CD4-positive, CD25-positive, alpha-beta regulatory T cell (primary cell): ENCODE measurements around the gene ZCWPW2. TPM values are rescaled to one million over a fixed set of nuclear protein-coding genes. Genes with fewer than 3 reads are reported as not detected.

Experiments used
- ATAC-seq, 2 donors: fragments of 150-1000 bp; cut with Tn5 transposase; one replicate each; pipeline ENCODE4 v1.10.0; 2021; ENCODE audit warnings: low read depth in 2 of 2, moderate number of reproducible peaks in 2 of 2, moderate library complexity in 1 of 2
- DNase-seq, 3 donors: peaks; one replicate each; pipeline versions ENCODE4 v3.0.0 to v3.0.0-alpha.2; 2012 to 2022; ENCODE audit warnings: mixed read lengths in 1 of 3
- H3K27ac ChIP-seq: one replicate; pipeline ENCODE4 v1.7.0; 2013; ENCODE audit warnings: mild to moderate bottlenecking, low read length; ENCODE audit not compliant: insufficient read depth, poor library complexity, severe bottlenecking
- H3K27me3 ChIP-seq: one replicate; pipeline ENCODE4 v1.7.0; 2013; ENCODE audit warnings: low read length; ENCODE audit not compliant: control insufficient read depth, insufficient read depth
- H3K36me3 ChIP-seq: one replicate; pipeline ENCODE4 v1.7.0; 2013; ENCODE audit warnings: mild to moderate bottlenecking, low read length, moderate library complexity; ENCODE audit not compliant: control insufficient read depth, insufficient read depth
- H3K4me1 ChIP-seq: 2 replicates; pipeline ENCODE4 v1.7.0; 2013; ENCODE audit warnings: mild to moderate bottlenecking, low read length; ENCODE audit not compliant: insufficient read depth, control insufficient read depth, poor library complexity, severe bottlenecking
- H3K4me3 ChIP-seq: one replicate; pipeline ENCODE4 v1.7.0; 2013; ENCODE audit warnings: low read depth, mild to moderate bottlenecking, low read length, moderate library complexity
- H3K9me3 ChIP-seq, 2 experiments: 1 replicate in 1 of 2; 2 replicates in 1 of 2; pipeline ENCODE4 v1.7.0; 2013; ENCODE audit warnings: low read length in 2 of 2, mild to moderate bottlenecking in 1 of 2, moderate library complexity in 1 of 2; ENCODE audit not compliant: control insufficient read depth in 2 of 2
- H3K27ac Mint-ChIP-seq, 3 donors: one replicate each; pipeline ENCODE4 v1.8.0; 2020 to 2022; ENCODE audit warnings: mild to moderate bottlenecking in 3 of 3, mixed read lengths in 3 of 3, moderate library complexity in 2 of 3
- H3K27me3 Mint-ChIP-seq: one replicate; pipeline ENCODE4 v1.8.0; 2022; ENCODE audit warnings: mild to moderate bottlenecking, mixed read lengths
- H3K36me3 Mint-ChIP-seq: one replicate; pipeline ENCODE4 v1.8.0; 2020; ENCODE audit warnings: mixed read lengths
- H3K4me1 Mint-ChIP-seq, 4 donors: one replicate each; pipeline ENCODE4 v1.8.0; 2020 to 2022; ENCODE audit warnings: mixed read lengths in 4 of 4, mild to moderate bottlenecking in 1 of 4
- H3K4me3 Mint-ChIP-seq, 4 donors: one replicate each; pipeline ENCODE4 v1.8.0; 2020 to 2022; ENCODE audit warnings: mild to moderate bottlenecking in 4 of 4, mixed read lengths in 4 of 4, moderate library complexity in 3 of 4
- H3K9me3 Mint-ChIP-seq, 7 donors: one replicate each; pipeline ENCODE4 v1.8.0; 2020 to 2022; ENCODE audit warnings: mixed read lengths in 7 of 7, mild to moderate bottlenecking in 3 of 7, moderate library complexity in 2 of 7
- polyA plus RNA-seq, 4 donors: library from polyadenylated mRNA; unstranded; fragments of 300-500 nt; fragmentation: Illumina TruSeq; gene quantifications; one replicate each; pipeline ENCODE4 v1.2.3, GENCODE V29; 2021
- total RNA-seq: library from RNA; stranded (reverse); gene quantifications from one replicate; pipeline ENCODE4 v1.2.3, GENCODE V29; 2022

The ZCWPW2 gene, protein sequence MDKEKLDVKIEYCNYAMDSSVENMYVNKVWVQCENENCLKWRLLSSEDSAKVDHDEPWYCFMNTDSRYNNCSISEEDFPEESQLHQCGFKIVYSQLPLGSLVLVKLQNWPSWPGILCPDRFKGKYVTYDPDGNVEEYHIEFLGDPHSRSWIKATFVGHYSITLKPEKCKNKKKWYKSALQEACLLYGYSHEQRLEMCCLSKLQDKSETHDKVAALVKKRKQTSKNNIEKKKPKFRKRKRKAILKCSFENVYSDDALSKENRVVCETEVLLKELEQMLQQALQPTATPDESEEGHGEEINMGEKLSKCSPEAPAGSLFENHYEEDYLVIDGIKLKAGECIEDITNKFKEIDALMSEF
- total RNA-seq (0.37 TPM), polyA plus RNA-seq (1 to 10 TPM in 1 of 4 donors, under 1 TPM in 3; 0.70 to 1.2 (median 0.97) TPM)

DNA sequence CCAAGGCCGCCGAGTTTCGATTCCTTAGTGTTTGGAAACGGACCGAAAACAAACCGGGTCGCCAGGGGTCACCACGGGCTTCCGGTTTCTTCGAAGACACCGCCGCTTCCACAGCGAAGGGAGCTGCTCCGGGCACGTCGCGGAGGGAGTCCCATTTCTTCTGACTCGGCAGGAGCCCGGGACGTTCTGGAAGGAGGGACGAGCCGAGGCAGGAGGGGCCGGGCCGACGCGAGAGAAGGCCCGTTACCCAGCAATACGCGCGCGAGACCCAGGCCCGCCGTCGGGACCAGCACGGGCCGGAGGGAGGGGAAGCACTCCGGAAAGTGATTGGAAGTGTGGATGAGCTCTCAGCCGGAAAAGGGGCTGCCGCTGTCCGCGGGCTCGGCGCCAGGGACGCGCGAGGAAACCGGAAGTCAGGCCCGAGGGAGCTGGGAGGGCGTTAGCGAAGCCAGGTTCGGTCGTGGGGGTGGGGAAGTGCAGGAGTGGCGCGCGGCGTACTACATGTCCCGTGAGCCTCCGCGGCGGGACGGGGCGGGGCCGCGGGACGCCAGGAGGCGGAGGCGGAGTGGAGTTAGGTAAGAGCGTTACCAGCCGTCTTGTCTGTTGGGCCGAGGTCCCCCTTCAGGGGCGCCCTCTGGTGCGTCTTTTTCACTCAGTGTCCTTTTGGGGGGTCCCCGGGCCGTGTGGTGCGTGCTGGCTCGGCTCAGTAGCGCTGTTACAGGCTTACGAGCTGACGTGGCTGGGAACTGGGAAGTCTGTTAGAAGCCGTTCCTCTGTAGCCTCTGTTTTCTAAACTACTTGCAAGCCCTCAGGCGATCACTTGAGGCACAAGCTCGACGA is at the start of gene ZCWPW2, which contains the start of gene AZI2:
ZCWPW2 (plus strand) TSS at position 93 of the 840 bp plus-strand sequence. CDS start 64,348 bp downstream, outside the sequence.
AZI2 (minus strand) TSS at position 196 of the 840 bp plus-strand sequence. CDS start 8,207 bp downstream, outside the sequence.
- Mint-ChIP-seq H3K36me3 (peaks cover 11% of the 10 kb centered on the region), H3K27ac (peak within 1 kb of the TSS; percentile 76 to 99 (median 98)), H3K4me1 (peaks cover 12 to 59% (median 47%) of the 10 kb centered on the region in 4 donors), H3K9me3 (peaks cover 0 to 9% (median 5%) of the 10 kb centered on the region in 7 donors), H3K4me3 (peak within 1 kb of the TSS; percentile 98 to 99 (median 98)), H3K27me3 (no peaks in the 10 kb centered on the region)
- Histone ChIP-seq H3K4me3 (peak within 1 kb of the TSS; percentile 93), H3K36me3 (peaks cover 4% of the 10 kb centered on the region), H3K27me3 (no peaks in the 10 kb centered on the region), H3K4me1 (peaks cover 33% of the 10 kb centered on the region), H3K27ac (peak within 1 kb of the TSS; percentile 94), H3K9me3 (peaks cover 4 to 10% of the 10 kb centered on the region in 2 experiments)
- ATAC-seq (peak; percentile 91 to 94), DNase-seq (peak; percentile 87 to 97 (median 92))

DNA sequence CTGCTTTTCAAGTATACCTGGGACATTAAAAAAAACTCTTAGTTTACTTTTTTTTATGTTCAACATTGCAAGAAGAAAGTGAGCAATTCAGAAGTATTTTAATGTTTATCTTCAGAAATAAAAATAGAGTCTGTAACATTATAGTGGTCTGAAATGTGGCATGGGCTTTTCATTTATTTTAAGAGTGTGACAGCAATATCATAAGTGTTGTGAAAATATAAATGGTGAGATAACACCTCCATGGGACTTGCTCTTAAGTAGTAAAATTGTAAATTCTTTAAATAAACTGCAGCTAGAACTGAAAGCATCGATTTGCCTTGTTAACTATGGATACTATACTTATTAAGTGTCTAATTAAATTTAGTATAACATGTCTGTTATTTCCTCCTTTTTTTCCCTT is 48.8 kb upstream of the ZCWPW2 start:
- Histone ChIP-seq H3K36me3 (no peaks in the 10 kb centered on the region), H3K4me3 (no peak overlapping the region), H3K27me3 (no peaks in the 10 kb centered on the region), H3K4me1 (no peaks in the 10 kb centered on the region), H3K9me3 (no peaks in the 10 kb centered on the region), H3K27ac (no peak overlapping the region)
- Mint-ChIP-seq H3K27me3 (no peaks in the 10 kb centered on the region), H3K4me1 (peaks cover 7 to 19% (median 14%) of the 10 kb centered on the region in 4 donors), H3K27ac (no peak overlapping the region), H3K4me3 (no peak overlapping the region), H3K9me3 (no peaks in the 10 kb centered on the region), H3K36me3 (peaks cover 4% of the 10 kb centered on the region)
- no peak for DNase-seq
- no peak for ATAC-seq

DNA sequence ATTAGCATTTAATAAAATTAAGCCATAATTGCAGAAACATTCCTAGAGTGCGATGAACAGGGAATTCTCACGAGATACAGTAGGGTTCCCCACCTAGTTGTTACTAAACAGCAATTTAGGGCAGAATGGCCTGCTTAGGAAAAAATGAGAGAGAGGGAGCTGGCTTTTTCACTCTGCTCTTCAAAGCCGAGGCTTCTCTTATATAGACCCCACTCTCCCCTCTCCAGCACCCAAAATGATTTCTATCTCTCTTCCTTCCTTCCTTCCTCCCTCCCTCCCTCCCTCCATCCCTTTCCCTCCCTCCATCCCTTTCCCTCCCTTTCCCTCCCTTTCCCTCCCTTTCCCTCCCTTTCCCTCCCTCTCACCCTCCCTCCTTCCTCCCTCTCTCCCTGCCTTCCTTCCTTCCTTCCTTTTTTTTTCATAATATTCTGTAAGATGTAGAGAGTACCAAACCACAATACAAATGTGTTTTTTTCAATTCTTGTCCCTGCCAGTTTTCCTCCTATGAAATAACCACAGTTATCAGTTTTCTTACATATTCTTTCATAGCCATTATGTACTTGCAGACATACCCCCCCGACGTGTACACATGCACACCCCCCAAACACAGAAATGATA is 48.1 kb upstream of the ZCWPW2 start:
- ATAC-seq (no peak), DNase-seq (no peak)
- H3K4me3 ChIP-seq: no peak overlapping the region
- no peaks in the 10 kb centered on the region for H3K4me1 ChIP-seq
- no peak overlapping the region for H3K27ac ChIP-seq
- Mint-ChIP-seq H3K4me3 (no peak overlapping the region), H3K9me3 (no peaks in the 10 kb centered on the region), H3K27me3 (no peaks in the 10 kb centered on the region), H3K36me3 (peaks cover 4% of the 10 kb centered on the region), H3K27ac (no peak overlapping the region), H3K4me1 (peaks cover 4 to 12% (median 9%) of the 10 kb centered on the region in 4 donors)
- no peaks in the 10 kb centered on the region for H3K27me3 ChIP-seq
- H3K9me3 ChIP-seq: no peaks in the 10 kb centered on the region
- H3K36me3 ChIP-seq: no peaks in the 10 kb centered on the region

DNA sequence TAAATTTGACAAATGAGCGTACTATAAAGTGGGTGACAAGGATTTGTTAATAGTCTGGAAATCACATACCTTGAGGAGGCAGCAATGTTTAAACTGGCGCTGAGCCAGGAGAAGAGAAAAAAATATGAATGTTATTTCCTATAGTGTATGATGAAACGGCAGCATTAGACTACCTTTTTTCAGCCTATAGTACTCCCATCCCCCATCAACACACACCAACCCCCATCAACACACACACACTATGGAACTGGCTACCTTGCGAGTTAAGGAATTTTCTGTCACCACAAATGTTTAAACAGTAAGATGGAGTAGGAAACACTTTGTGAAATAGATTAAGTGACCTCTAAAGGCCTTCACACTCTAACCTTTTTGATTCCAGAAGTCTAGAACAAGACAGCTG is 46.8 kb upstream of the ZCWPW2 start:
- DNase-seq: no peak
- peaks cover 8% of the 10 kb centered on the region for H3K36me3 Mint-ChIP-seq
- no peak overlapping the region for H3K27ac ChIP-seq
- no peak overlapping the region for H3K4me3 Mint-ChIP-seq
- H3K27ac Mint-ChIP-seq: no peak overlapping the region
- peaks cover 0 to 1% (median 0%) of the 10 kb centered on the region in 7 donors for H3K9me3 Mint-ChIP-seq
- H3K27me3 Mint-ChIP-seq: no peaks in the 10 kb centered on the region
- no peak overlapping the region for H3K4me3 ChIP-seq
- H3K36me3 ChIP-seq: no peaks in the 10 kb centered on the region
- H3K4me1 ChIP-seq: no peaks in the 10 kb centered on the region
- no peaks in the 10 kb centered on the region for H3K27me3 ChIP-seq
- ATAC-seq: no peak
- no peaks in the 10 kb centered on the region for H3K9me3 ChIP-seq
- peaks cover 4 to 7% (median 5%) of the 10 kb centered on the region in 4 donors for H3K4me1 Mint-ChIP-seq

DNA sequence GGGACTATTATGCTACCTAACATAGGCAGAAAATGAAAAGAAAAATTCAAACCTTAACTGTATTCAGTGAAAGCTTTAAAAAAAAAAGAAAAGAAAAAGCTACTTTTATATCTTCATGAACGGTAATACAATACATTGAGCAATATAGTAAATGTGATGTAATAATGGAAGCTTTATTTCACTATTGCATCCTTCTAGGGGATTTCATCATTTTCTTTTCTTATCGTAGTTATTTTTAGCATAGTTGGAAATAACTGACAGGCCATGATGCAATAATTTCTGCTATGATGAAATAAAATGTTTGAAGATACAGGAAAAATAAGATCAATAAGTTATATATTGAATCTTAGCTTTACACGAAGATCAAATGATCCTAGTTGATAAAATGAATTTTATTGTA is 40.3 kb upstream of the ZCWPW2 start:
- Histone ChIP-seq H3K4me1 (no peaks in the 10 kb centered on the region), H3K9me3 (no peaks in the 10 kb centered on the region), H3K36me3 (no peaks in the 10 kb centered on the region), H3K4me3 (no peak overlapping the region), H3K27me3 (no peaks in the 10 kb centered on the region), H3K27ac (no peak overlapping the region)
- Mint-ChIP-seq H3K36me3 (peaks cover 13% of the 10 kb centered on the region), H3K27me3 (no peaks in the 10 kb centered on the region), H3K27ac (peak overlapping the region in 2 of 3 donors; percentile 1 to 7), H3K4me1 (peaks cover 0 to 16% (median 4%) of the 10 kb centered on the region in 4 donors), H3K9me3 (peaks cover 0 to 1% (median 0%) of the 10 kb centered on the region in 7 donors), H3K4me3 (no peak overlapping the region)
- no peak for ATAC-seq
- DNase-seq: no peak

DNA sequence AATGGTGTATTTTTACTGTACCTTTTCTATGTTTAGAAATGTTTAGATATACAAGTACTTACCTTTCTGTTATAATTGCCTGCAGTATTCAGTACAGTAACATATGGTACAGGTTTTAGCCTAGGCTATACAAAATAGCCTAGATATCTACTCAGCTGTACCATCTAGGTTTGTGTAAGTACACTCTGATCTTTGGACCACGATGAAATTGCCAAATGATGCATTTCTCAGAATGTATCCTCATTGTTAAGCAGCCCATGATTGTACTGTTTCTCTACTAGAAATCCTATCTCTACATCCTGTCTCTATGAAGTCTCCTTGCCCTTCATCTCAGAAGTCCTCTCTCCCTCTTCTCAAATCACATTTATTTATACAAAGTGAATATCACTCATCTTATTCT is 32.8 kb upstream of the ZCWPW2 start:
- peaks cover 5% of the 10 kb centered on the region for H3K36me3 Mint-ChIP-seq
- Histone ChIP-seq H3K4me3 (no peak overlapping the region), H3K27ac (no peak overlapping the region), H3K27me3 (no peaks in the 10 kb centered on the region), H3K9me3 (no peaks in the 10 kb centered on the region), H3K4me1 (no peaks in the 10 kb centered on the region), H3K36me3 (peaks cover 6% of the 10 kb centered on the region)
- peak overlapping the region in 1 of 3 donors; percentile 55 for H3K27ac Mint-ChIP-seq
- H3K27me3 Mint-ChIP-seq: no peaks in the 10 kb centered on the region
- peaks cover 0 to 3% (median 1%) of the 10 kb centered on the region in 4 donors for H3K4me1 Mint-ChIP-seq
- no peak overlapping the region for H3K4me3 Mint-ChIP-seq
- no peak for DNase-seq
- no peak for ATAC-seq
- H3K9me3 Mint-ChIP-seq: no peaks in the 10 kb centered on the region

DNA sequence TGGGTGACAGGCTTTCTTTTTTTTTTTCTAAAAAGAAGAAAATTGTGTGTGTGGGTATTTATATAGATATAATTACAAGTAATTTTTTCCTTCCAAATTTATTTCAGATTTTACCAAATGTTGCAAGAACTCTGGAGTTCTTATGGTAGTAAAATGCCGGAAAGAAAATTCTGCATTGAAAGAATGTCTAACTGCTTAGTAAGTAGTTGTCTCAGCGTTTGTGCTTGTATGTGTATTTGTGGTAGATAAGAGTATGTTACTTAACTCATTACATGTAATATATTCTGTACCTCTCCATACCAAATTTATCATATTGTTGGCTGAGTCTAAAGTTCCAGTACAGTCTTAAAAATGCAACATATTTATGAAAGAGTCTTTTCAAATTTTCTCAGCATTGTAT is 32.3 kb upstream of the ZCWPW2 start:
- H3K36me3 ChIP-seq: peaks cover 6% of the 10 kb centered on the region
- H3K27me3 ChIP-seq: no peaks in the 10 kb centered on the region
- Mint-ChIP-seq H3K27ac (no peak overlapping the region), H3K4me3 (no peak overlapping the region), H3K36me3 (peaks cover 5% of the 10 kb centered on the region), H3K27me3 (no peaks in the 10 kb centered on the region), H3K4me1 (peaks cover 0 to 8% (median 6%) of the 10 kb centered on the region in 4 donors), H3K9me3 (no peaks in the 10 kb centered on the region)
- H3K27ac ChIP-seq: no peak overlapping the region
- DNase-seq: no peak
- no peaks in the 10 kb centered on the region for H3K9me3 ChIP-seq
- no peak for ATAC-seq
- no peak overlapping the region for H3K4me3 ChIP-seq
- no peaks in the 10 kb centered on the region for H3K4me1 ChIP-seq
